Testis (tissue), 2 donors: ENCODE results near the gene VGLL2.

Experiments
- CTCF ChIP-seq, 3 experiments: fragments of 450-650 bp in 2 of 3; fragments of 200-600 bp in 1 of 3; sonication (generic) in 1 of 3; IDR thresholded peaks; one replicate each; pipeline ENCODE4 v1.5.1; 2016 to 2019; ENCODE audit warnings: antibody characterized with exemption in 3 of 3, mild to moderate bottlenecking in 2 of 3, moderate library complexity in 1 of 3
- POLR2A ChIP-seq: fragments of 450-650 bp; IDR thresholded peaks from one replicate; pipeline ENCODE4 v1.6.1; 2017; ENCODE audit warnings: antibody characterized with exemption, mild to moderate bottlenecking, moderate library complexity

- TF ChIP-seq CTCF (IDR thresholded peaks at IDR 0.05) (no peak), POLR2A (no peak)
Observed at GRCh38 chr6:117268924-117269323, 3.6 kb downstream of the VGLL2 start.
